SK-N-SH (cell line): ENCODE data around the gene ZNF385C. TPM values are rescaled to one million over a fixed set of nuclear protein-coding genes. Genes with fewer than 3 reads are reported as not detected.
A peak's percentile ranks its signal among the peaks of the same experiment; 100 is the strongest.

Experiments used
- CTCF ChIA-PET: fragments of 300-600, 350-600 bp; formaldehyde crosslinking; extraction: SDS; loops from one replicate; lab custom pipeline; 2021; lab: Yijun Ruan, JAX
- POLR2A ChIA-PET: fragments of 350-600 bp; sonication (Branson Sonifier 250); formaldehyde crosslinking; extraction: SDS; loops from one replicate; lab custom pipeline; 2020; ENCODE audit warnings: antibody characterized with exemption, inconsistent platforms; lab: Yijun Ruan, JAX
- DNase-seq: peaks from one replicate; pipeline ENCODE4 v3.0.0; 2012
- H2AFZ ChIP-seq: fragments of 200-600 bp; sonication (generic); 2 replicates; pipeline ENCODE4 v1.8.1; 2016; ENCODE audit warnings: antibody characterized with exemption, mild to moderate bottlenecking, low read depth
- H3F3A ChIP-seq: fragments of 200-600 bp; sonication (generic); replicated peaks from 2 replicates; pipeline ENCODE3; 2016; ENCODE audit warnings: antibody characterized with exemption, mild to moderate bottlenecking; ENCODE audit not compliant: insufficient read depth
- H3K27ac ChIP-seq, 2 experiments: fragments of 200-500 bp in 1 of 2; fragments of 200-600 bp in 1 of 2; sonication (Bioruptor generic) in 1 of 2; sonication (generic), shearing (Covaris generic) in 1 of 2; 2 replicates each; pipeline versions ENCODE4 v1.5.1 to v1.6.1; 2014 to 2016; ENCODE audit warnings: low read depth in 2 of 2, inconsistent platforms in 1 of 2, low read length in 1 of 2, mild to moderate bottlenecking in 1 of 2, mixed read lengths in 1 of 2
- H3K27me3 ChIP-seq: fragments of 200-600 bp; sonication (generic), shearing (Covaris generic); 2 replicates; pipeline ENCODE4 v1.6.1; 2016; ENCODE audit warnings: mixed run types; ENCODE audit not compliant: insufficient read depth
- H3K36me3 ChIP-seq, 2 experiments: fragments of 200-500 bp in 1 of 2; fragments of 200-600 bp in 1 of 2; sonication (Bioruptor generic) in 1 of 2; sonication (generic) in 1 of 2; replicated peaks in 1 of 2; 2 replicates each; pipeline versions ENCODE3 to v1.5.1; 2014 to 2016; ENCODE audit warnings: low read length in 1 of 2, mild to moderate bottlenecking in 1 of 2; ENCODE audit not compliant: insufficient read depth in 2 of 2, control insufficient read depth in 1 of 2
- H3K4me1 ChIP-seq, 2 experiments: fragments of 200-500 bp in 1 of 2; fragments of 200-600 bp in 1 of 2; sonication (Bioruptor generic) in 1 of 2; sonication (generic), shearing (Covaris generic) in 1 of 2; 2 replicates each; pipeline versions ENCODE4 v1.5.1 to v1.6.1; 2014 to 2016; ENCODE audit warnings: low read depth in 1 of 2, low read length in 1 of 2, mixed run types in 1 of 2; ENCODE audit not compliant: insufficient read depth in 2 of 2, control insufficient read depth in 1 of 2
- H3K4me2 ChIP-seq: fragments of 200-600 bp; sonication (generic), shearing (Covaris generic); 2 replicates; pipeline ENCODE4 v1.6.1; 2017; ENCODE audit warnings: mixed run types
- H3K4me3 ChIP-seq, 2 experiments: fragments of 200-500 bp in 1 of 2; fragments of 200-600 bp in 1 of 2; sonication (Bioruptor generic) in 1 of 2; sonication (generic), shearing (Covaris generic) in 1 of 2; 2 replicates each; pipeline versions ENCODE4 v1.5.1 to v1.8.1; 2014 to 2016; ENCODE audit warnings: low read depth in 2 of 2, inconsistent platforms in 1 of 2, low read length in 1 of 2, mild to moderate bottlenecking in 1 of 2, mixed read lengths in 1 of 2, moderate library complexity in 1 of 2
- H3K79me2 ChIP-seq: fragments of 200-600 bp; sonication (generic); 2 replicates; pipeline ENCODE4 v1.8.1; 2017; ENCODE audit warnings: mild to moderate bottlenecking; ENCODE audit not compliant: insufficient read depth
- H3K9ac ChIP-seq: fragments of 200-600 bp; sonication (generic); 2 replicates; pipeline ENCODE4 v1.6.1; 2017; ENCODE audit warnings: mixed run types
- H3K9me2 ChIP-seq: fragments of 200-600 bp; sonication (generic); 2 replicates; pipeline ENCODE4 v1.6.1; 2017; ENCODE audit warnings: mixed run types
- H3K9me3 ChIP-seq: fragments of 200-600 bp; sonication (generic); 2 replicates; pipeline ENCODE4 v1.6.1; 2017; ENCODE audit warnings: mixed run types, mild to moderate bottlenecking, moderate library complexity
- H4K20me1 ChIP-seq: fragments of 200-600 bp; sonication (generic); 2 replicates; pipeline ENCODE4 v1.6.1; 2017; ENCODE audit warnings: mild to moderate bottlenecking, mixed run types; ENCODE audit not compliant: insufficient read depth
- CHD2 ChIP-seq: fragments of 150-350 bp; IDR thresholded peaks from 2 replicates; pipeline ENCODE4 v1.6.1; 2018; ENCODE audit warnings: low read length; ENCODE audit not compliant: partially characterized antibody
- ELF1 ChIP-seq: IDR thresholded peaks from 2 replicates; pipeline ENCODE4 v1.4.0; 2012
- EP300 ChIP-seq, 2 experiments: IDR thresholded peaks; 2 replicates each; pipeline versions ENCODE4 v1.4.0 to v1.6.1; 2012; ENCODE audit warnings: borderline replicate concordance in 1 of 2, low read depth in 1 of 2, low read length in 1 of 2
- FOSL2 ChIP-seq: IDR thresholded peaks from 2 replicates; pipeline ENCODE4 v1.4.0; 2012; ENCODE audit warnings: low read depth, mild to moderate bottlenecking, moderate library complexity, borderline replicate concordance
- FOXJ3 ChIP-seq: sonication (generic); formaldehyde crosslinking; IDR thresholded peaks from 2 replicates; pipeline ENCODE4 v1.5.1; 2020; ENCODE audit warnings: mild to moderate bottlenecking, missing genetic modification reagents
- FOXM1 ChIP-seq: IDR thresholded peaks from 2 replicates; pipeline ENCODE4 v1.4.0; 2012; ENCODE audit warnings: low read depth, mild to moderate bottlenecking
- GABPA ChIP-seq: IDR thresholded peaks from 2 replicates; pipeline ENCODE4 v1.4.0; 2012; ENCODE audit warnings: low read depth, mild to moderate bottlenecking
- GATA2 ChIP-seq: sonication (generic); formaldehyde crosslinking; IDR thresholded peaks from 2 replicates; pipeline ENCODE4 v1.5.0; 2020; ENCODE audit warnings: mild to moderate bottlenecking, missing genetic modification reagents
- MEF2A ChIP-seq: IDR thresholded peaks from 2 replicates; pipeline ENCODE4 v1.4.0; 2012; ENCODE audit warnings: low read depth, borderline replicate concordance
- RAD21 ChIP-seq: IDR thresholded peaks from 2 replicates; pipeline ENCODE4 v1.6.1; 2012; ENCODE audit warnings: mild to moderate bottlenecking, low read length
- RCOR1 ChIP-seq: fragments of 150-350 bp; IDR thresholded peaks from 2 replicates; pipeline ENCODE4 v1.6.1; 2017; ENCODE audit warnings: antibody characterized with exemption, low read length
- RXRA ChIP-seq: IDR thresholded peaks from 2 replicates; pipeline ENCODE4 v1.4.0; 2012; ENCODE audit warnings: low read depth, mild to moderate bottlenecking, borderline replicate concordance
- SIN3A ChIP-seq: IDR thresholded peaks from 2 replicates; pipeline ENCODE4 v1.6.1; 2012; ENCODE audit warnings: low read depth, mild to moderate bottlenecking, low read length, moderate library complexity, borderline replicate concordance
- SMC3 ChIP-seq: IDR thresholded peaks from 2 replicates; pipeline ENCODE4 v1.6.1; 2012; ENCODE audit warnings: low read depth, low read length, improper control_type of control experiment
- TCF12 ChIP-seq: IDR thresholded peaks from 2 replicates; pipeline ENCODE4 v1.4.0; 2012
- TEAD4 ChIP-seq: IDR thresholded peaks from 2 replicates; pipeline ENCODE4 v1.4.0; 2012; ENCODE audit warnings: mild to moderate bottlenecking, borderline replicate concordance; ENCODE audit not compliant: insufficient read depth
- WGBS: methylation state at CpG from one replicate; pipeline ENCODE4 v1.1.6; 2017; ENCODE audit warnings: low lambda C conversion rate; 5-methylcytosine and 5-hydroxymethylcytosine counted together
- polyA plus RNA-seq, 3 experiments: library from polyadenylated mRNA; depleted of rRNA; stranded (reverse); fragments of >200 nt; gene quantifications; 2 replicates each; pipeline ENCODE4 v1.2.3, GENCODE V29; 2012
- TF ChIP-seq, protein P1 (sequence below): fragments of 200-600 bp; sonication (generic); IDR thresholded peaks from 2 replicates; pipeline ENCODE4 v1.6.1; 2017; ENCODE audit warnings: antibody characterized with exemption, mild to moderate bottlenecking, moderate library complexity
- TF ChIP-seq, protein P2 (sequence below): IDR thresholded peaks from 2 replicates; pipeline ENCODE4 v1.6.1; 2012; ENCODE audit warnings: mild to moderate bottlenecking, low read depth, low read length, moderate library complexity
- TF ChIP-seq, protein P3 (sequence below): IDR thresholded peaks from 2 replicates; pipeline ENCODE4 v1.4.0; 2012; ENCODE audit warnings: low read depth, borderline replicate concordance
- TF ChIP-seq, protein P4 (sequence below): IDR thresholded peaks from 2 replicates; pipeline ENCODE4; 2012
- TF ChIP-seq, protein P5 (sequence below): fragments of 150-350 bp; IDR thresholded peaks from 2 replicates; pipeline ENCODE4 v1.6.1; 2016; ENCODE audit warnings: mild to moderate bottlenecking, low read depth, low read length

Gene ZNF385C
- polyA plus RNA-seq, 1 of the 3 experiments (the other 2 are of a cell fraction), result 0.05 TPM

DNA sequence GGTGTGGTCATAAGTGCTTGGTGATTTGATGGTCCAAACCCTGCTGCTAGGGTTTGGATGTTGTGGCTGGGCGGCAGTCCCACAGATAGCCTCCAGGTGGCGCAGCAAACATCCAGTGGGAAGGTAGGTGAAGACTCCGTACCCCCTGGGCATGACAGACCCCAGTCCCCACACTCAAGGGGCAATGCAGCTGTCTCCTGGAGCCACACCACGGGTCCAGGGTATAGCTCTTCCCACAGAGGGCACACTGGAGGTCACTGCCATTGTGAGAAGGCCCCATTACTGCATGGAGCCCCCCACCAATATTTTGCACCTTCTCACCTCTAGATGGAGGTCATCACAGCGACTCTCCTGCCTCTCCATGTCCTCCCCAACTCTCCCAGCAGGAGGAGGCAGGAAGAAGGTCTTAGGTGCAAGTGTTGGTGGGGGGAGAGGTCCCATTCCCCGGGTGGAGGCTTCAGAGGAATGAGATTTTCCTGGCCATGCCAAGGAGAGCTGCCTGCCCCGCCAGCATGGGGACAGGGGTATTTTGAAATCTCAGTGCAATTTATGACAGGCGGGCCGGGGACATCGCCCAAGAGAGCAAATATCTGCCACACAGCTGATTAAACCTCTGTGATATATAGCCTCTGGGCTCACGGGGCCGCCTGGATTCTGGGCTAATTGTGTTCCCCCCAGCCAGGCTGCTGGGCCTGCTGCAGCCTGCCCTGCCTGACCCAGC lies 30.7 kb downstream of the ZNF385C start:
- no peak overlapping the region for H3K4me2 ChIP-seq
- 39% methylated on average over 7 of the region's 12 CpGs for WGBS
- DNase-seq, result peak; percentile 85
- TF ChIP-seq, protein P1, sequence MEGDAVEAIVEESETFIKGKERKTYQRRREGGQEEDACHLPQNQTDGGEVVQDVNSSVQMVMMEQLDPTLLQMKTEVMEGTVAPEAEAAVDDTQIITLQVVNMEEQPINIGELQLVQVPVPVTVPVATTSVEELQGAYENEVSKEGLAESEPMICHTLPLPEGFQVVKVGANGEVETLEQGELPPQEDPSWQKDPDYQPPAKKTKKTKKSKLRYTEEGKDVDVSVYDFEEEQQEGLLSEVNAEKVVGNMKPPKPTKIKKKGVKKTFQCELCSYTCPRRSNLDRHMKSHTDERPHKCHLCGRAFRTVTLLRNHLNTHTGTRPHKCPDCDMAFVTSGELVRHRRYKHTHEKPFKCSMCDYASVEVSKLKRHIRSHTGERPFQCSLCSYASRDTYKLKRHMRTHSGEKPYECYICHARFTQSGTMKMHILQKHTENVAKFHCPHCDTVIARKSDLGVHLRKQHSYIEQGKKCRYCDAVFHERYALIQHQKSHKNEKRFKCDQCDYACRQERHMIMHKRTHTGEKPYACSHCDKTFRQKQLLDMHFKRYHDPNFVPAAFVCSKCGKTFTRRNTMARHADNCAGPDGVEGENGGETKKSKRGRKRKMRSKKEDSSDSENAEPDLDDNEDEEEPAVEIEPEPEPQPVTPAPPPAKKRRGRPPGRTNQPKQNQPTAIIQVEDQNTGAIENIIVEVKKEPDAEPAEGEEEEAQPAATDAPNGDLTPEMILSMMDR, result peak; percentile 88
- TF ChIP-seq GABPA (no peak), FOXM1 (no peak), EP300 (IDR thresholded peaks at IDR 0.05; ENCODE audit: borderline replicate concordance in 1 of 2, low read depth in 1 of 2, low read length in 1 of 2) (no peak), RXRA (no peak), SIN3A (no peak), ELF1 (no peak), TCF12 (no peak), TEAD4 (no peak), RAD21 (peak; percentile 63), GATA2 (CRISPR knock-in tag) (no peak), FOSL2 (no peak), RCOR1 (no peak), CHD2 (no peak), SMC3 (peak; percentile 82), MEF2A (no peak), FOXJ3 (CRISPR knock-in tag) (no peak)
- TF ChIP-seq, protein P2, sequence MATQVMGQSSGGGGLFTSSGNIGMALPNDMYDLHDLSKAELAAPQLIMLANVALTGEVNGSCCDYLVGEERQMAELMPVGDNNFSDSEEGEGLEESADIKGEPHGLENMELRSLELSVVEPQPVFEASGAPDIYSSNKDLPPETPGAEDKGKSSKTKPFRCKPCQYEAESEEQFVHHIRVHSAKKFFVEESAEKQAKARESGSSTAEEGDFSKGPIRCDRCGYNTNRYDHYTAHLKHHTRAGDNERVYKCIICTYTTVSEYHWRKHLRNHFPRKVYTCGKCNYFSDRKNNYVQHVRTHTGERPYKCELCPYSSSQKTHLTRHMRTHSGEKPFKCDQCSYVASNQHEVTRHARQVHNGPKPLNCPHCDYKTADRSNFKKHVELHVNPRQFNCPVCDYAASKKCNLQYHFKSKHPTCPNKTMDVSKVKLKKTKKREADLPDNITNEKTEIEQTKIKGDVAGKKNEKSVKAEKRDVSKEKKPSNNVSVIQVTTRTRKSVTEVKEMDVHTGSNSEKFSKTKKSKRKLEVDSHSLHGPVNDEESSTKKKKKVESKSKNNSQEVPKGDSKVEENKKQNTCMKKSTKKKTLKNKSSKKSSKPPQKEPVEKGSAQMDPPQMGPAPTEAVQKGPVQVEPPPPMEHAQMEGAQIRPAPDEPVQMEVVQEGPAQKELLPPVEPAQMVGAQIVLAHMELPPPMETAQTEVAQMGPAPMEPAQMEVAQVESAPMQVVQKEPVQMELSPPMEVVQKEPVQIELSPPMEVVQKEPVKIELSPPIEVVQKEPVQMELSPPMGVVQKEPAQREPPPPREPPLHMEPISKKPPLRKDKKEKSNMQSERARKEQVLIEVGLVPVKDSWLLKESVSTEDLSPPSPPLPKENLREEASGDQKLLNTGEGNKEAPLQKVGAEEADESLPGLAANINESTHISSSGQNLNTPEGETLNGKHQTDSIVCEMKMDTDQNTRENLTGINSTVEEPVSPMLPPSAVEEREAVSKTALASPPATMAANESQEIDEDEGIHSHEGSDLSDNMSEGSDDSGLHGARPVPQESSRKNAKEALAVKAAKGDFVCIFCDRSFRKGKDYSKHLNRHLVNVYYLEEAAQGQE, result no peak
- TF ChIP-seq, protein P3, sequence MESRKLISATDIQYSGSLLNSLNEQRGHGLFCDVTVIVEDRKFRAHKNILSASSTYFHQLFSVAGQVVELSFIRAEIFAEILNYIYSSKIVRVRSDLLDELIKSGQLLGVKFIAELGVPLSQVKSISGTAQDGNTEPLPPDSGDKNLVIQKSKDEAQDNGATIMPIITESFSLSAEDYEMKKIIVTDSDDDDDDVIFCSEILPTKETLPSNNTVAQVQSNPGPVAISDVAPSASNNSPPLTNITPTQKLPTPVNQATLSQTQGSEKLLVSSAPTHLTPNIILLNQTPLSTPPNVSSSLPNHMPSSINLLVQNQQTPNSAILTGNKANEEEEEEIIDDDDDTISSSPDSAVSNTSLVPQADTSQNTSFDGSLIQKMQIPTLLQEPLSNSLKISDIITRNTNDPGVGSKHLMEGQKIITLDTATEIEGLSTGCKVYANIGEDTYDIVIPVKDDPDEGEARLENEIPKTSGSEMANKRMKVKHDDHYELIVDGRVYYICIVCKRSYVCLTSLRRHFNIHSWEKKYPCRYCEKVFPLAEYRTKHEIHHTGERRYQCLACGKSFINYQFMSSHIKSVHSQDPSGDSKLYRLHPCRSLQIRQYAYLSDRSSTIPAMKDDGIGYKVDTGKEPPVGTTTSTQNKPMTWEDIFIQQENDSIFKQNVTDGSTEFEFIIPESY, result no peak
- TF ChIP-seq, protein P4, sequence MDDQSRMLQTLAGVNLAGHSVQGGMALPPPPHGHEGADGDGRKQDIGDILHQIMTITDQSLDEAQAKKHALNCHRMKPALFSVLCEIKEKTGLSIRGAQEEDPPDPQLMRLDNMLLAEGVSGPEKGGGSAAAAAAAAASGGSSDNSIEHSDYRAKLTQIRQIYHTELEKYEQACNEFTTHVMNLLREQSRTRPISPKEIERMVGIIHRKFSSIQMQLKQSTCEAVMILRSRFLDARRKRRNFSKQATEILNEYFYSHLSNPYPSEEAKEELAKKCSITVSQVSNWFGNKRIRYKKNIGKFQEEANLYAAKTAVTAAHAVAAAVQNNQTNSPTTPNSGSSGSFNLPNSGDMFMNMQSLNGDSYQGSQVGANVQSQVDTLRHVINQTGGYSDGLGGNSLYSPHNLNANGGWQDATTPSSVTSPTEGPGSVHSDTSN, result no peak
- TF ChIP-seq, protein P5, sequence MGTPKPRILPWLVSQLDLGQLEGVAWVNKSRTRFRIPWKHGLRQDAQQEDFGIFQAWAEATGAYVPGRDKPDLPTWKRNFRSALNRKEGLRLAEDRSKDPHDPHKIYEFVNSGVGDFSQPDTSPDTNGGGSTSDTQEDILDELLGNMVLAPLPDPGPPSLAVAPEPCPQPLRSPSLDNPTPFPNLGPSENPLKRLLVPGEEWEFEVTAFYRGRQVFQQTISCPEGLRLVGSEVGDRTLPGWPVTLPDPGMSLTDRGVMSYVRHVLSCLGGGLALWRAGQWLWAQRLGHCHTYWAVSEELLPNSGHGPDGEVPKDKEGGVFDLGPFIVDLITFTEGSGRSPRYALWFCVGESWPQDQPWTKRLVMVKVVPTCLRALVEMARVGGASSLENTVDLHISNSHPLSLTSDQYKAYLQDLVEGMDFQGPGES, result no peak
- H3K36me3 ChIP-seq, result no peaks in the 10 kb centered on the region
- H3K79me2 ChIP-seq, result no peaks in the 10 kb centered on the region
- no peaks in the 10 kb centered on the region for H4K20me1 ChIP-seq
- no peak overlapping the region for H3K27ac ChIP-seq
- H3K9ac ChIP-seq, result no peak overlapping the region
- ChIA-PET CTCF (interaction anchor here (0.6 to 5.3 kb wide), 33 partner anchors 8 to 341 kb away, joined by 3 to 187 read pairs (median 5); partner anchors contain the start of genes DHX58, DNAJC7, KAT2A and KCNH4), POLR2A (interaction anchor here (0.6 to 1.1 kb wide), 2 partner anchors 13 to 51 kb away, joined by 3 read pairs; no protein-coding TSS in a partner anchor)
- H3K4me3 ChIP-seq, result peak overlapping the region in 1 of 2 experiments; percentile 4; a peak in 1 of 4 replicates
- no peaks in the 10 kb centered on the region for H3K9me2 ChIP-seq
- H3K9me3 ChIP-seq, result no peaks in the 10 kb centered on the region
- H3F3A ChIP-seq, result no peaks in the 10 kb centered on the region
- no peak overlapping the region for H2AFZ ChIP-seq
- peaks cover 0 to 12% of the 10 kb centered on the region in 2 experiments; a peak in 1 of 4 replicates for H3K4me1 ChIP-seq
- H3K27me3 ChIP-seq, result no peaks in the 10 kb centered on the region
